ENCODE results near the gene PTPRN2.
"Not testable (repeated sequence)": the region's sequence is repeated elsewhere in the genome, so short reads cannot be mapped to it uniquely, and the experiment has no call there.

PTPRN2 gene

DNA sequence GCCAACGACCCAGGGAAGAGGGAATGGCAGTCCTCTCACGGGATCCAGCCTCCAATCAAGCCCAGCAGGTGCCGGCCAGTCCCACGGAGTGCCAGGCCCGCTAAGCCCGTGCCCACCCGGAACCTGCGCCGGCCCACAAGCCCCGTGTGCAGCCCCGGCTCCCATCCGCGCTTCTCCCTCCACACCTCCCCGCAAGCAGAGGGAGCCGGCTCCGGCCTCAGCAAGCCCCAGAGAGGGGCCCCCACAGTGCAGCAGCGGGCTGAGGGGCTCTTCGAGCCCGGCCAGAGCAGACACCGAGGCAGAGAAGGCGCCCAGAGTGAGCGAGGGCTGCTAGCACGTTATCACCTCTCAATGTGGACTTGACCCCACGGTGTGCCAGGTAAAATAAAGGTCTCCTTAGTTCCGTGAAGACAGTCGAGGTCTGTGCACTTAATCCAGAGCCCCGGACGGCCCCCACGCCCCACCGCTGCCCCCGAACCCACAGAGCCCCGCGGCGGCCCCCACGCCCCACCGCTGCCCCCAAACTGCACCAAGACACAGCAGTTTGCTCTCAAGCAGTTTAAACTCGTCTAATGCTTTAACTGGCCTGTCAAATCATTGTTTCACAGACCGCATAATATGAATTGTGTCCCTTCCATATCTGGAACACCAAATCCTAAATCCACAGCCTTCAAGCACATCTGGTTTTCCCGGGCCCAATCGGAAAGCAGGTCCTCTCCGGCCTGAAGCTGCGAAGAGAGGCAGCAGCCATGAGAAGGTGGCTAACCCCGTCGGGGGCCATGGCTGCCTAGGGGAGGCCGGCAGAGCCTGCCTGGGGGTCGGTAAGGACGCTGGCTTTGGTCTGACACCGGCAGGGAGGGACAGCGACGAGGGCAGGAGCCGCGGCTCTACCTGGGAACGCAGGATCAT lies 307.8 kb downstream of the PTPRN2 start:
- DNase-seq (ENCODE audit: low read depth in 2 of 2), result no peak

DNA sequence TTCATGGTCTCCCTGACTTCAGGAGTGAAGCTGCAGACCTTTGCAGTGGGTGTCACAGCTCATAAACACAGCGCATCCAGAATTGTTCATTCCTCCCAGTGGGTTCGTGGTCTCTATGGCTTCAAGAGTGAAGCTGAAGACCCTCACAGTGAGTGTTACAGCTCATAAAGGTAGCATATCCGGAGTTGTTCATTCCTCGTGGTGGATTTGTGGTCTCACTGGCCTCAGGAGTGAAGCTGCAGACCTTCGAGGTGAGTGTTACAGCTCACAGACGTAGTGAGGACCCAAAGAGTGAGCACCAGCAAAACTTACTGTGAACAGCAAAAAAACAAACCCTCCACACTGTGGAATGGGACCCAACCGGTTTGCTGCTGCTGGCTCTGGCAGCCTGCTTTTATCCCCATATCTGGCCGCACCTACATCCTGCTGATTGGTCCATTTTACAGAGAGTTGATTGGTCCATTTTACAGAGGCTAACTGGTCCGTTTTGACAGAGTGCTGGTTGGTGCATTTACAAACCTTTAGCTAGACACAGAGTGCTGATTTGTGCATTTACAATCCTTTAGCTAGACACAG lies 308.8 kb downstream of the PTPRN2 start:
- no peak for DNase-seq (ENCODE audit: low read depth in 2 of 2)

DNA sequence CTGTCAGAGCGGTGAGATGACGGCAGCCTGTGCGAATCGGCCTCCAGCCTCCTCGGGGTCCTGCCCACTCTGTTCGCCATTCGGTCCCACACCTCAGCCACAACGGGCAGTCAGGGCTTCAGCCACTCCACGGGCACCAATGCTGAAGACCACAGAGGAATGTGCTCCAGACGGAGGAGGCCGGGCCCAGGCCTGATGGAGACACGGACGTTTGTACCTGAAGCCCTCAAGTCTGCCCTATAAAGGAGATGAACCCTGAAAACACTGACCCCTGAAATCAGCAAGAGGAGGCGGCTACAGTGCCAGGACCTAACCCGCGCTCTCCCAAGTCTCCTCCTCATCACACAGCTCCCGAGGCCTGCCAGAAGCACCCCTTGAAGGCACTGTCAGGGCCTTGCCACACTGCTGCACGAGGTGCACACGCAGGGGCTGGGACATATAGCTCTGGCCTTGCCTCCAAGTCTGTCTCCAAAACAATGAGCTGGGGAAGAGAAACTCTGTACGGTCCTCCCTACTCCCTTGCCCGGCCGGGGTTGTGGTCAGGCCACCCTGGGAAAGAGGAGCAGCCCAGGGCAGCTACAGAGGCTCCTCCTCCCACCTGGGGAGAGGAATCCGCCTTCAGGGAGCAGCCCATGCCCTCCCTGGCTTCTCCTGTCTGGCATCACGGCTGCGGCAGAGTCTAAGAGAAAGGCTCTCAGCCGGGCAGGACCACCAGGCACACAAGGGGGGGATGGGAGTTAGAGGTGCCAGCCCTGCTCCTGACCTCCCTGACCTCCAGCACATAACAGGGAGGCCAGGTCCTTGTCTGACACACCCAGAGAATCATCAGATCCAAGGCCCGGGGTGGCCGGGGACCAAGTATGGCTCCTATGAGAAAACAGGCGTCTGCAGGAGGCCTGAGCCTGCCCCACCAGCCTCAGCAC lies 310.1 kb downstream of the PTPRN2 start:
- DNase-seq (ENCODE audit: low read depth in 2 of 2), result no peak

DNA sequence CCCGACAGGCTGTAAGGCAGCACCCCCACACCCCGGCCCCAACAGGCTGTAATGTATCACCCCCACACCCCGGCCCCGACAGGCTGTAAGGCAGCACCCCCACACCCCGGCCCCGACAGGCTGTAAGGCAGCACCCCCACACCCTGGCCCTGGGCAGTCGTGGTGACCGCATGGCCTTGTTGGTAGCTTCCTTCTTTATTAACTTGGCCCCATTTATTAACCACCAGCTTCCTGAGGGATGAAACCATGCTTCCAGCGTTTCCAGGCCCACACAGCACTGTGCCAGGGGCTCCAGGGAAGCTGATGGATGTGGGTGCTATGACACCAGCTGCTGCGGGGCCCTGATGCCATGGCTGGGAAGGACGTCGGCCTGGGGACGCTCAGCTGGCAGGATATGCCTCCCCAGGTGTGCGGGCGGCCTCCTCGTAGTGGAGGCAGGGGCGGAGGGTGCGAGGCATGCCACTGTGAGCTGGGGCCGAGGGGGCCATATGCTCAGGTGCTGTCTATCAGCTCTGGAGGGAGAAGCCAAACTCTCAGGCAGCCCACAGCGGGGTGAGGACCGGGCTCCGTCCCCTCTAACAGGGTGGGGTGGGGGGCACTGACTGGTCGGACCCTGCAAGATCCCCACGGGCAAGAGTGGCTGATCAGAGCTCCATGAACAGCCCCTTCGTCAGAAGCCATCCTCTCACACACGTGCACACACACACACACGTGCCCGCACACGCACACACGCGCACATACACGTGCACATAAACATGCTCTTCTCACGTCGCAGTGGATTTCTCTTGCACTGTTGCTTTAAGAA lies 311.0 kb downstream of the PTPRN2 start:
- no peak for DNase-seq (ENCODE audit: low read depth in 2 of 2)

DNA sequence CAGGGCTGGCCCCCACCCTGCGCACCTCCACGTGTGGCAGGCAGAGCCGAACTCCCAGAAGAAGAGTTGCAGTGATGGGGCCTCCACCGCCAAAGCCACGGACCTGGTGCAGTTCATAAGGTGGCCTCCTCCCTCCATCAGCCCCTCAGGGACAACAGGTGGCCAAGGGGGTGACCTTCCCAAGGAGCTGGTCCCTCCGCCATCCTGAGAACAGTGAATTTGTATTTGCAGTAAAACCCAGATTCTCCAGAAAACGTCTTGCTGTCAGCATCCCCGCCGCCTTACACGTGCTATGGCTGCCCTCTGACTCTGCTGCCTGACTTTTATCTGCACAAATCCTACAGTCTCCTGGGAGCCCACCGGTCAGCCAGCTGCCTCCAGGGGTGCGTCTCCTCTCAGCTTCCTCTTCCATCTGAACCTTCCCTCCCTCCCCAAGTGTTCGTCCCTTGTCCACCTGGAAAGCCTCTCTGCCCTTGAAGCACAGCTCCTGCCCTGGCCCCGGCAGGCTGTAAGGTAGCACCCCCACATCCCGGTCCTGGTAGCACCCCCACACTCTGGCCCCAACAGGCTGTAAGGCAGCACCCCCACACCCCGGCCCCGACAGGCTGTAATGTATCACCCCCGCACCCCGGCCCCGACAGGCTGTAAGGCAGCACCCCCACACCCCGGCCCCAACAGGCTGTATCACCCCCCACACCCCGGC lies 311.8 kb downstream of the PTPRN2 start:
- DNase-seq (ENCODE audit: low read depth in 2 of 2), result no peak

DNA sequence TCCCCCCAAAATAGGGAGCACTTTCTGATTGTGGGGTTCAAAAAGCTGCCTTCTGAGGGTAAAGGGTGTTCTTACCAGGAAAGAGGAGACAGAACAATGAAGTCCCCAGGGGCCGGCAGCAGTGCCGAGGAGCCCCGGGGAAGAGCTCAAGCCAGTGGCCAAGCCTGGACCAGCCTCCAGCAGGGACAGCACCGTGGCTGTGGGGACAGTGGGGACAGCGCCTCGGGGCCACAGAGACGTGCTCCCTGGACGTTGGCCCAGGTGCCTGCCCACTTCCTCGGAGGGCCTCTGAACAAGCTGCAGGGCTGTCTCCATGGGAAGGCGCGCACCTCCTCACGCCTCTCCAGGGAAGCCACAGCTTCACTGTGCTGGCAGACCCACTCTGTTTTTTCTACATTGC lies 312.6 kb downstream of the PTPRN2 start:
- no peak for DNase-seq (ENCODE audit: low read depth in 2 of 2)

DNA sequence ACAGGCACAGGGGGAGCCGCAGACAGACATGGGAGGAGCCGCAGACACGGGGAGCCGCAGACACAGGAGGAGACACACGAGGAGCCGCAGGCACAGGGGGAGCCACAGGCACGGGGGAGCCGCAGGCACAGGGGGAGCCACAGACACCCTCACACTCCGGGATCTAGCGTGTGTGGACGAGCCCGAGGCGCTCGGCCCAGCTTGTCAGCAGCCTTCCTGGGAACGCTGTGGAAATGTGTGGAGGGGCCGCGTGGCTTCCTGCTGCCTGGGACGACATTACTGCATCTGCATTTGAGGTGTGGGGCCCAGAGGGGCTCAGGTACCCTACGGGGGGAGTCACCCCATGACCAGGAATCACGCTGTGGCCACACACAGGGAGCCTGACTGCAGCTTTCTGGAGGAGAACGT lies 313.2 kb downstream of the PTPRN2 start:
- no peak for DNase-seq (ENCODE audit: low read depth in 2 of 2)

DNA sequence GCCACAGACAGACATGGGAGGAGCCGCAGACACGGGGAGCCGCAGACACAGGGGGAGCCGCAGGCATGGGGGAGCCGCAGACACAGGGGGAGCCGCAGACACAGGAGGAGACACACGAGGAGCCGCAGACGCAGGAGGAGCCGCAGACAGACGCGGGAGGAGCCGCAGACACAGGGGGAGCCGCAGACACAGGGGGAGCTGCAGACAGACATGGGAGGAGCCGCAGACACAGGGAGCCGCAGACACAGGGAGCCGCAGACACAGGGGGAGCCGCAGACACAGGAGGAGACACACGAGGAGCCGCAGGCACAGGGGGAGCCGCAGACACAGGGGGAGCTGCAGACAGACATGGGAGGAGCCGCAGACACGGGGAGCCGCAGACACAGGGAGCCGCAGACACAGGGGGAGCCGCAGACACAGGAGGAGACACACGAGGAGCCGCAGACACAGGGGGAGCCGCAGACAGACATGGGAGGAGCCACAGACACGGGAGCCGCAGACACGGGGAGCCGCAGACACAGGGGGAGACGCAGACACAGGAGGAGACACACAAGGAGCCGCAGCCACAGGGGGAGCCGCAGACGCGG lies 313.8 kb downstream of the PTPRN2 start:
- not testable (repeated sequence) for DNase-seq (ENCODE audit: low read depth in 2 of 2)

DNA sequence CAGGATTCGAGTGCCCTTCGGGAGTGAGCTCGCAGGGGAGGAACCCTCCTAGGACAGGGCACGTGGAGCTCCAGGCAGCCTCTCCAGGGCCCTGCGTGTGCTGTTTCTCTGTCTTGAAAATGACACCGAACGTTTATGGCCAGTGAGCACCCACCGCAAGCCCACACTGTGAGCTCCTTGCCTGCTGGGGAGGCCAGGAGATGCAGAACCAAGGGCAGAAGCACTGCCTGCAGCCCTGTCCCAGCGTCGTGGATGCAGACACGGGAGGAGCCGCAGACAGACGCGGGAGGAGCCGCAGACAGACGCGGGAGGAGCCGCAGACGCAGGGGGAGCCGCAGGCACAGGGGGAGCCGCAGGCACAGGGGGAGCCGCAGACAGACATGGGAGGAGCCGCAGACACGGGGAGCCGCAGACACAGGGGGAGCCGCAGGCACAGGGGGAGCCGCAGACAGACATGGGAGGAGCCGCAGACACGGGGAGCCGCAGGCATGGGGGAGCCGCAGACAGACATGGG lies 314.4 kb downstream of the PTPRN2 start:
- no peak for DNase-seq (ENCODE audit: low read depth in 2 of 2)

DNA sequence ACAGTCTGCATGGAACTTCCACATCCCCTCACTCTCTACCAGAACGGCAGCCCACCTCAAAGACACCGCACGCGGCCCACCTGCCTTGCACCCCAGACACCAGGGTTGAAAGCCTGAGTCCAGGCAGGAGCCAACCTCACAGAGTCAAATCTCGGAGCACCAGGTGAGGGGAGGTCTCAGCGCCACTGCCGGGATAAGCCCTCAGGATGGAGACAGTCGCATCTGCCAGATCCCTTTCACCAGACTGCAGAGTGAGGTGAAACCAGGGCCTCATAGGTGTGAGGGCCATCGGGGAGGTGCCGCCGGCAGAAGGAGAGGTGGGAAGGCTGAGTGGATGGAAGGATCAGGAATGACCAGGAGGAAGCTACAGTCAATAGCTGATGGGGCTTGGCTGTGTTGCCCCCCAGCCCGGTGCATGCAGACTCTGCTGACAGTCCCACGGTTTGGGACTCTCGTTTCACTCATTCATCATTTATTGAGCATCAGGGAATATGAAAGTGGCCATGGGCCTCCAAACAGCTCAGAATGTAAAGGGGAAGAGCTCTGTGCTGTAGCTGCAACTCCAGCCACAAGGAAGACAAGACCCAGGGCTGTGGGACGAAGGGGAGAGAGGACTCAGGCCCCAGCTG lies 315.0 kb downstream of the PTPRN2 start:
- DNase-seq (ENCODE audit: low read depth in 2 of 2), result no peak

DNA sequence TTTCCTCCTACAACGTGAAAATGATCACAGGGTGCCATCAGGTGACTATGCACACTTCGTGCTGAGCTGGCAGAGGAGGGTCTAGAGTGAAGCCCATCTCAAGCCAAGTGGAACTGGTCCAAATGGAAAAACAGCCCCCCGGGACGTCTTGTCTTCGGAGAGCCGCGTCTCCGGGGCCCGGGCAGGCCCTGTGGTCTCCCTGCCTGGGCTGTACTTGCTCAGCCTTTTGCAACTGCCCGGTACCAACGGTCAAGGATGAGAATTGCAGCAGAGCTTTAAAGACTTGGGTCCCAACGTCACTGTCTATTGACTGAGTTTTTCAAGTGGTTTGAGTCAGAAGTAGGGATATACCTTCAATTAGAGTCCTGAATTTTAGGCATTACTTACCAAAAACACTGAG lies 315.5 kb downstream of the PTPRN2 start:
- no peak for DNase-seq (ENCODE audit: low read depth in 2 of 2)

DNA sequence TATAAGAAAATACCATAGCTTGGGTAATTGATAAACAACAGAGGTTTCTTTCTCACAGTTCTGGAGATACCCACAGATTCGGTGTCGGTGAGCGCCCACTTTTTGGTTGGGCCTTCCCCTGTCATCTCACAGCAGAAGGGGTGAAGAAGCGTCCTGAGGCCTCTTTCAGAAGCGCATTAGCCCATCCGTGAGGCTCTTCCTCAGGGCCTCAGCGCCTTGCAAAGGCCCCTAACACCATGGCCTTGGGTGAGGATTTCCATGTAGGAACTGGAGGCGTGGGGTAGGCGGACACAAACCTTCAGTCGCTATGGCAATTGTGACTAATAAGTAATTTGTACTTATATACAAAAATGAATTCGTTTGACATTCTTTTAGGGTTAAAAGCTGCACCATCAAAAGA lies 316.0 kb downstream of the PTPRN2 start:
- DNase-seq (ENCODE audit: low read depth in 2 of 2), result no peak

DNA sequence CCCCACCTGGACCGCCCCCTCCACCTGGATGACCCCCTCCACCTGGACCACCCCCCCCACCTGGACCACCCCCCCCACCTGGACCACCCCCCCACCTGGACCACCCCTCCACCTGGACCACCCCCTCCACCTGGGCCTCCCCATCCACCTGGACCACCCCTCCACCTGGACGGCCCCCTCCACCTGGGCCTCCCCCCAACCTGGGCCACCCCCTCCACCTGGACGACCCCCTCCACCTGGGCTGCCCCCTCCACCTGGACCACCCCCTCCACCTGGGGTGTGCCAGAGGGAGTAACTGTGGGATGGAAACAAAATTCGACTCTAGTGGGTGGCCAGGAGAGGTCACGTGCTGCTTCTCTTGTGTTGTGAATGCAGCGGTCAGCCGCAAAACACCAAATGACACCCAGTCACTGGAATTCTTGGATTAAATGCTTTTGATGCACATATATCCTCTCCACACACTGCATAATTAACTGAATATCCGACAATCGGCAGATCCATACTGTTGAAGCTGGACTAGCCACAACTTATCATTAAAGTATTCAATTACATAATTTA lies 316.7 kb downstream of the PTPRN2 start:
- DNase-seq (ENCODE audit: low read depth in 2 of 2), result no peak

DNA sequence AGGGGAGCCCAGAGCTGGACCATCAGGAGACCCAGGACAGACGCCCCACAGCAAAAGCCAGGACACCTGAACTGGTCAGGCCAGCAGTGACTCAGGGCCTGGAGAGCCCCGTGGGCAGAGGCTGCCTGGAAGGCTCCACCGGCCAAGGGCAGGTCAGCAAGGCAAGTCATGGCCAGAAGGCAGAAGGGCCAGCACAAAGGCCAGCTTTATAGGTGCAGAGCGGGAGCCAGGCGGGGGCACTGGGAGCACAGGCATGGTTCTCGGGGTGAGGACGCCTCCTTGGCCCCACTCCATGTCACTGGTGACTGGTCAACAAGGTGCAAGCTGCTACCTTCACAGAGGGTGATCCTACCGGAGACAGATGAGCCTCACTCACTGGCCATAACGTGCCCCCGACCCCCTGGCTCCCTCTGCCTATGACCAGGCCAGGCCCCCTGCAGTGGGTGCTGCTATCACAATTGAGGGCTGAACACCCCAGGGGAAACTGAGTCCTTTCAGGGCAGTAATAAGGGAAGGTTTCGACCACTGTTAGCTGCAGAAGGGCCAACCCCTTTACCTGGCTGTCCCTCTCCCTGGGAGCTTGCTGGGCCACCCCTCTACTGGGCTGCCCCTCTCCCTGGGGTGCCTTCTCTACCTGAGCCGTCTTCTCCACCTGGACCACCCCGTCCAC lies 317.4 kb downstream of the PTPRN2 start:
- DNase-seq (ENCODE audit: low read depth in 2 of 2), result no peak

DNA sequence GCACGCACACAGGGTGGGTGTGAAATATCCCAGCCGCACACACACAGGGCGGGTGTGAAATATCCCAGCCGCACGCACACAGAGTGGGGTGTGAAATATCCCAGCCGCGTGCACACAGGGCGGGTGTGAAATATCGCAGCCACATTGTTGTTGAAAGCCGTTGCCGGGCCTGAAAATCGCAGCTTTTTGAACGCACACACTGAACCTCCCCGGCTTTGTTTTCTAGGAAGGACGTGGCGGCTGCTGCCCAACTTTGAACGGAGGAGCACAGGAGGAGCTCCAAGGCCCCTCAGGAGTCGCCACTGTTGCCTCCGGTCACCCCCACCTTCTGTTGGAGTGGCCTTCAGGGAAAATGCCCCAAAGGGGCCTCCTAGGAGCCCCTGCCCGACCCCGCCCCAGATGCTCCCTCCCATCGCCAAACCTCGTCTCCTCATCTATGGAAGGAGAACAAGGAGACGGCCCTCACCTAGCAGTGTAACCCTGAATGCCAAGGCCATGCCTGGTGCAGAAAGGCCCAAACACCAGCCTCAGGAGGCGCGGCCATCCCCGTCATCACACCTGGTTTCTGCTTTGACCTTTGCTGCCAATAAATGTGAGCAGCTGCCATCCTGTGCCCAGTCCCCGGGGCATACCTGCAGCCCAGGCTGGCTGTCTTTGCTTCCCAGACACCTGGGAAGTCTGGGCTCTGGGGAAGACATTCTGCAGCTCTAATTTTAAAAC lies 318.6 kb downstream of the PTPRN2 start:
- no peak for DNase-seq (ENCODE audit: low read depth in 2 of 2)

DNA sequence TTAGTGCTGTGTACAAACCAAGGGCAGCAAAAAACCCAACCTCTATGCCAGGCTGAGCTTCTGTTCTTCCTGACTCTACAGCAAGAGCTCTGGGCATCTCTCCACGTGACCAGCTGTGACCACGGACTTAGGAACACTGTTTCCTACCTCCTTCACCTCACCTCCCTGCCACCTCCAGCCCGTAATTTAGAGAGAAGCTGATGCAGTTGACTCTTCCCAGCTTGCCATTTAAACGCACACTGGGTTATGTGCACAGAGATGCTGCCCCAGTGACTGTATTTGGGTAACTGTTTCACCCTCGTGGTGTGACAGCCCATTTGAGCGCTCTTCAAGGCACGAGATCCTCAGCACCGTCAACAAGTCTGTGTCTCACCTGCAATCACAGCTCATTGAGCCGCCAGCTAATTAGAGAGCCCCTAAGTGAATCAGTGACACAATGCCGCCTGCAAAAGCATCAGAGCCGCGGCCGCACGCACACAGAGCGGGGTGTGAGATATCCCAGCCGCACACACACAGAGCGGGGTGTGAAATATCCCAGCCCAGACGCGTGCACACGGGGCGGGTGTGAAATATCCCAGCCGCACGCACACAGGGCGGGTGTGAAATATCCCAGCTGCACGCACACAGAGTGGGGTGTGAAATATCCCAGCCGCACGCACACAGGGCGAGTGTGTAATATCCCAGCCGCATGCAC lies 319.7 kb downstream of the PTPRN2 start:
- DNase-seq (ENCODE audit: low read depth in 2 of 2), result no peak

Data from stimulated activated CD8-positive, alpha-beta memory T cell treated with anti-CD3 and anti-CD28 coated beads, Interleukin-7, amount 100 ng/mL, for 1 hour (primary cell).